ENCODE results near the gene RSU1. TPM values are rescaled to one million over a fixed set of nuclear protein-coding genes. Genes with fewer than 3 reads are reported as not detected.

The RSU1 gene
- total RNA-seq, 1 donor from 2014 or later, result 47.4 TPM

- Mint-ChIP-seq H3K36me3 (ENCODE audit: low read depth) (peaks cover 19% of the 10 kb centered on the region), H3K4me3 (peak overlapping the region; percentile 98), H3K9me3 (peaks cover 8% of the 10 kb centered on the region), H3K27me3 (peaks cover 10% of the 10 kb centered on the region), H3K27ac (peak overlapping the region; percentile 56), H3K4me1 (peaks cover 33% of the 10 kb centered on the region)
- peak; percentile 67 for DNase-seq
- intact Hi-C loops (cut with micrococcal nuclease), result loop anchor here (2.0 to 5.0 kb wide), 4 partner anchors 209 to 831 kb away; partner anchors contain the start of gene VIM
Observed at GRCh38 chr10:16816171-16816570, 1.1 kb downstream of the RSU1 start.

- H3K4me1 Mint-ChIP-seq, result peaks cover 36% of the 10 kb centered on the region
- H3K4me3 Mint-ChIP-seq, result no peak overlapping the region
- DNase-seq, result no peak
- H3K27me3 Mint-ChIP-seq, result peaks cover 3% of the 10 kb centered on the region
- H3K27ac Mint-ChIP-seq, result no peak overlapping the region
- intact Hi-C loops (cut with micrococcal nuclease), result no loop called here
- H3K9me3 Mint-ChIP-seq, result peaks cover 4% of the 10 kb centered on the region
- peaks cover 19% of the 10 kb centered on the region for H3K36me3 Mint-ChIP-seq (ENCODE audit: low read depth)
Observed at GRCh38 chr10:16814012-16814411, 3.2 kb downstream of the RSU1 start.

- intact Hi-C loops (cut with micrococcal nuclease), result no loop called here
- H3K4me3 Mint-ChIP-seq, result no peak overlapping the region
- H3K36me3 Mint-ChIP-seq (ENCODE audit: low read depth), result peaks cover 19% of the 10 kb centered on the region
- H3K4me1 Mint-ChIP-seq, result peaks cover 30% of the 10 kb centered on the region
- DNase-seq, result no peak
- H3K27ac Mint-ChIP-seq, result no peak overlapping the region
- H3K9me3 Mint-ChIP-seq, result peaks cover 4% of the 10 kb centered on the region
- H3K27me3 Mint-ChIP-seq, result peaks cover 3% of the 10 kb centered on the region
Observed at GRCh38 chr10:16812676-16813075, 4.5 kb downstream of the RSU1 start.

GRCh38 chr10:16811765-16812164, 5.5 kb downstream of the RSU1 start:
- peaks cover 16% of the 10 kb centered on the region for H3K36me3 Mint-ChIP-seq (ENCODE audit: low read depth)
- no peak overlapping the region for H3K27ac Mint-ChIP-seq
- no peaks in the 10 kb centered on the region for H3K27me3 Mint-ChIP-seq
- intact Hi-C loops (cut with micrococcal nuclease), result no loop called here
- H3K4me3 Mint-ChIP-seq, result no peak overlapping the region
- peaks cover 23% of the 10 kb centered on the region for H3K4me1 Mint-ChIP-seq
- no peak for DNase-seq
- H3K9me3 Mint-ChIP-seq, result no peaks in the 10 kb centered on the region

- H3K27ac Mint-ChIP-seq, result no peak overlapping the region
- intact Hi-C loops (cut with micrococcal nuclease), result no loop called here
- H3K4me3 Mint-ChIP-seq, result no peak overlapping the region
- no peaks in the 10 kb centered on the region for H3K9me3 Mint-ChIP-seq
- H3K36me3 Mint-ChIP-seq (ENCODE audit: low read depth), result peaks cover 16% of the 10 kb centered on the region
- H3K27me3 Mint-ChIP-seq, result no peaks in the 10 kb centered on the region
- H3K4me1 Mint-ChIP-seq, result peaks cover 21% of the 10 kb centered on the region
- DNase-seq, result no peak
Observed at GRCh38 chr10:16811292-16811691, 5.9 kb downstream of the RSU1 start.

- peaks cover 3% of the 10 kb centered on the region for H3K9me3 Mint-ChIP-seq
- H3K4me3 Mint-ChIP-seq, result no peak overlapping the region
- peaks cover 10% of the 10 kb centered on the region for H3K4me1 Mint-ChIP-seq
- H3K27me3 Mint-ChIP-seq, result no peaks in the 10 kb centered on the region
- peaks cover 10% of the 10 kb centered on the region for H3K36me3 Mint-ChIP-seq (ENCODE audit: low read depth)
- peak; percentile 83 for DNase-seq
- intact Hi-C loops (cut with micrococcal nuclease), result loop anchor here (1.0 kb wide), 1 partner anchor 907 kb away; no protein-coding TSS in a partner anchor
- H3K27ac Mint-ChIP-seq, result no peak overlapping the region
Observed at GRCh38 chr10:16809074-16809718, 8.0 kb downstream of the RSU1 start.

GRCh38 chr10:16804123-16804522, 13.1 kb downstream of the RSU1 start:
- intact Hi-C loops (cut with micrococcal nuclease), result no loop called here
- Mint-ChIP-seq H3K9me3 (peaks cover 7% of the 10 kb centered on the region), H3K4me3 (no peak overlapping the region), H3K27ac (no peak overlapping the region), H3K27me3 (no peaks in the 10 kb centered on the region), H3K36me3 (ENCODE audit: low read depth) (peaks cover 5% of the 10 kb centered on the region), H3K4me1 (peaks cover 19% of the 10 kb centered on the region)
- DNase-seq, result no peak

- intact Hi-C loops (cut with micrococcal nuclease), result no loop called here
- peaks cover 8% of the 10 kb centered on the region for H3K9me3 Mint-ChIP-seq
- no peak overlapping the region for H3K27ac Mint-ChIP-seq
- peaks cover 22% of the 10 kb centered on the region for H3K4me1 Mint-ChIP-seq
- no peaks in the 10 kb centered on the region for H3K27me3 Mint-ChIP-seq
- peaks cover 5% of the 10 kb centered on the region for H3K36me3 Mint-ChIP-seq (ENCODE audit: low read depth)
- no peak overlapping the region for H3K4me3 Mint-ChIP-seq
- DNase-seq, result no peak
Observed at GRCh38 chr10:16803464-16803863, 13.8 kb downstream of the RSU1 start.

- Mint-ChIP-seq H3K27me3 (no peaks in the 10 kb centered on the region), H3K4me1 (peaks cover 31% of the 10 kb centered on the region), H3K36me3 (ENCODE audit: low read depth) (peaks cover 20% of the 10 kb centered on the region), H3K4me3 (no peak overlapping the region), H3K9me3 (peaks cover 15% of the 10 kb centered on the region), H3K27ac (no peak overlapping the region)
- intact Hi-C loops (cut with micrococcal nuclease), result no loop called here
- peak; percentile 58 for DNase-seq
Observed at GRCh38 chr10:16799621-16800020, 17.6 kb downstream of the RSU1 start.

GRCh38 chr10:16798571-16798970, 18.7 kb downstream of the RSU1 start:
- H3K4me1 Mint-ChIP-seq, result peaks cover 28% of the 10 kb centered on the region
- H3K27ac Mint-ChIP-seq, result no peak overlapping the region
- peaks cover 8% of the 10 kb centered on the region for H3K9me3 Mint-ChIP-seq
- H3K27me3 Mint-ChIP-seq, result no peaks in the 10 kb centered on the region
- no peak for DNase-seq
- intact Hi-C loops (cut with micrococcal nuclease), result no loop called here
- H3K36me3 Mint-ChIP-seq (ENCODE audit: low read depth), result peaks cover 26% of the 10 kb centered on the region
- no peak overlapping the region for H3K4me3 Mint-ChIP-seq

GRCh38 chr10:16795410-16796073, 21.7 kb downstream of the RSU1 start:
- H3K27ac Mint-ChIP-seq, result no peak overlapping the region
- H3K4me3 Mint-ChIP-seq, result no peak overlapping the region

GRCh38 chr10:16794005-16794404, 23.2 kb downstream of the RSU1 start:
- H3K4me1 Mint-ChIP-seq, result peaks cover 18% of the 10 kb centered on the region
- DNase-seq, result no peak
- peaks cover 59% of the 10 kb centered on the region for H3K36me3 Mint-ChIP-seq (ENCODE audit: low read depth)
- intact Hi-C loops (cut with micrococcal nuclease), result no loop called here
- H3K9me3 Mint-ChIP-seq, result peaks cover 14% of the 10 kb centered on the region
- H3K27me3 Mint-ChIP-seq, result no peaks in the 10 kb centered on the region
- H3K27ac Mint-ChIP-seq, result no peak overlapping the region
- H3K4me3 Mint-ChIP-seq, result no peak overlapping the region

More at GRCh38 chr10:16795410-16796073, 21.7 kb downstream of the RSU1 start:
- peaks cover 24% of the 10 kb centered on the region for H3K4me1 Mint-ChIP-seq
- H3K9me3 Mint-ChIP-seq, result peaks cover 14% of the 10 kb centered on the region
- intact Hi-C loops (cut with micrococcal nuclease), result no loop called here
- H3K27me3 Mint-ChIP-seq, result no peaks in the 10 kb centered on the region
- DNase-seq, result no peak
- H3K36me3 Mint-ChIP-seq (ENCODE audit: low read depth), result peaks cover 44% of the 10 kb centered on the region

- Mint-ChIP-seq H3K27ac (no peak overlapping the region), H3K4me3 (no peak overlapping the region), H3K4me1 (peaks cover 28% of the 10 kb centered on the region), H3K36me3 (ENCODE audit: low read depth) (peaks cover 63% of the 10 kb centered on the region), H3K27me3 (no peaks in the 10 kb centered on the region), H3K9me3 (peaks cover 9% of the 10 kb centered on the region)
- DNase-seq, result no peak
- intact Hi-C loops (cut with micrococcal nuclease), result no loop called here
Observed at GRCh38 chr10:16792675-16793074, 24.5 kb downstream of the RSU1 start.

GRCh38 chr10:16789765-16790164, 27.5 kb downstream of the RSU1 start:
- Mint-ChIP-seq H3K27me3 (no peaks in the 10 kb centered on the region), H3K4me3 (no peak overlapping the region), H3K4me1 (peaks cover 28% of the 10 kb centered on the region), H3K27ac (no peak overlapping the region), H3K36me3 (ENCODE audit: low read depth) (peaks cover 66% of the 10 kb centered on the region), H3K9me3 (peaks cover 14% of the 10 kb centered on the region)
- intact Hi-C loops (cut with micrococcal nuclease), result no loop called here
- DNase-seq, result no peak

All from activated CD4-positive, alpha-beta T cell treated with anti-CD3 and anti-CD28 coated beads, Interleukin-2, amount 10 ng/mL, durations not matched to agents 24 days and 14 days (primary cell).